A172 (cell line): ENCODE results near the gene SAA2. TPM values are rescaled to one million over a fixed set of nuclear protein-coding genes. Genes with fewer than 3 reads are reported as not detected.
"Not testable (repeated sequence)": the region's sequence is repeated elsewhere in the genome, so short reads cannot be mapped to it uniquely, and the experiment has no call there.

Experiments used
- DNase-seq: peaks from one replicate; pipeline ENCODE4 v3.0.0-alpha.2; 2015; ENCODE audit warnings: low spot score
- total RNA-seq: library from RNA; depleted of rRNA; stranded (reverse); fragments of >200 nt; shearing (Covaris generic); gene quantifications from 2 replicates; pipeline ENCODE4 v1.2.3, GENCODE V29; 2014; rRNA removed

Gene SAA2
- 4.9 and 12.9 TPM in 2 replicates for total RNA-seq

GRCh38 chr11:18248561-18248960, at the start of gene SAA2:
TSS of gene SAA2 (minus strand) at chr11:18248668. CDS start at chr11:18248011, 657 bp downstream.
- DNase-seq = peak; percentile 66

GRCh38 chr11:18295316-18295715, 46.8 kb upstream of the SAA2 start:
- DNase-seq = no peak

GRCh38 chr11:18294862-18295261, 46.4 kb upstream of the SAA2 start:
- no peak for DNase-seq

GRCh38 chr11:18288911-18289310, 40.4 kb upstream of the SAA2 start:
- DNase-seq = no peak

- DNase-seq = no peak
These were observed 37.4 kb upstream of the SAA2 start for GRCh38 chr11:18285841-18286240.

GRCh38 chr11:18282626-18283025, 34.2 kb upstream of the SAA2 start:
- no peak for DNase-seq

GRCh38 chr11:18280438-18281045, 32.1 kb upstream of the SAA2 start:
- no peak for DNase-seq

- no peak for DNase-seq
These were observed 29.2 kb upstream of the SAA2 start for GRCh38 chr11:18277565-18278271.

- DNase-seq = no peak
These were observed 22.7 kb upstream of the SAA2 start for GRCh38 chr11:18271206-18271605.

GRCh38 chr11:18270102-18270501, 21.6 kb upstream of the SAA2 start:
- no peak for DNase-seq

- DNase-seq = not testable (repeated sequence)
These were observed 20.8 kb upstream of the SAA2 start for GRCh38 chr11:18269252-18269651.

- not testable (repeated sequence) for DNase-seq
These were observed 19.1 kb upstream of the SAA2 start for GRCh38 chr11:18267335-18268133.

- peak; percentile 60 for DNase-seq
These were observed 17.5 kb upstream of the SAA2 start, which contains the start of gene SAA1 for GRCh38 chr11:18265949-18266348. TSS of gene SAA1 (plus strand) at chr11:18266264. CDS start at chr11:18266888, 624 bp downstream.

GRCh38 chr11:18264677-18265555, 16.4 kb upstream of the SAA2 start:
- no peak for DNase-seq

- no peak for DNase-seq
These were observed 15.6 kb upstream of the SAA2 start for GRCh38 chr11:18264035-18264434.

GRCh38 chr11:18262681-18263350, 14.3 kb upstream of the SAA2 start:
- DNase-seq = peak; percentile 71

GRCh38 chr11:18261721-18262120, 13.3 kb upstream of the SAA2 start:
- no peak for DNase-seq

- no peak for DNase-seq
These were observed 10.8 kb upstream of the SAA2 start for GRCh38 chr11:18259259-18259658.

- no peak for DNase-seq
These were observed 6.4 kb upstream of the SAA2 start for GRCh38 chr11:18254781-18255361.

GRCh38 chr11:18253778-18254338, 5.4 kb upstream of the SAA2 start:
- DNase-seq = no peak
